Skeletal muscle tissue (tissue), 4 donors: ENCODE measurements around the gene PGR. TPM values are rescaled to one million over a fixed set of nuclear protein-coding genes. Genes with fewer than 3 reads are reported as not detected.

Experiments used
- H3K27ac ChIP-seq: one replicate; pipeline ENCODE4 v1.7.0; 2013; ENCODE audit warnings: mild to moderate bottlenecking, low read depth, low read length, inconsistent platforms
- H3K27me3 ChIP-seq, 3 donors: one replicate each; pipeline ENCODE4 v1.7.0; 2013; ENCODE audit warnings: low read length in 3 of 3; ENCODE audit not compliant: control insufficient read depth in 3 of 3, insufficient read depth in 3 of 3
- H3K36me3 ChIP-seq, 3 donors: one replicate each; pipeline ENCODE4 v1.7.0; 2013; ENCODE audit warnings: low read length in 3 of 3; ENCODE audit not compliant: control insufficient read depth in 3 of 3, insufficient read depth in 3 of 3
- H3K4me1 ChIP-seq, 3 donors: one replicate each; pipeline ENCODE4 v1.7.0; 2013; ENCODE audit warnings: low read length in 3 of 3, mild to moderate bottlenecking in 3 of 3; ENCODE audit not compliant: control insufficient read depth in 3 of 3, insufficient read depth in 3 of 3
- H3K4me3 ChIP-seq, 3 donors: one replicate each; pipeline ENCODE4 v1.7.0; 2013; ENCODE audit warnings: low read length in 3 of 3
- H3K9ac ChIP-seq, 3 donors: one replicate each; pipeline ENCODE4 v1.7.0; 2013; ENCODE audit warnings: low read length in 3 of 3, mild to moderate bottlenecking in 3 of 3, moderate library complexity in 2 of 3, low read depth in 1 of 3
- H3K9me3 ChIP-seq, 3 donors: one replicate each; pipeline ENCODE4 v1.7.0; 2013; ENCODE audit warnings: low read length in 3 of 3; ENCODE audit not compliant: control insufficient read depth in 3 of 3
- total RNA-seq: library from RNA; depleted of rRNA; stranded (reverse); fragments of >200 nt; gene quantifications from one replicate; pipeline ENCODE4 v1.2.3, GENCODE V29; 2014
- donor health status: Osteomylitis.

Gene PGR
- total RNA-seq, 1 donor from 2014 or later: not detected

GRCh38 chr11:101127197-101127698 lies 2.4 kb downstream of the PGR start:
- Histone ChIP-seq H3K27ac (no peak overlapping the region), H3K36me3 (no peaks in the 10 kb centered on the region), H3K9me3 (no peaks in the 10 kb centered on the region), H3K4me1 (peaks cover 5 to 7% (median 5%) of the 10 kb centered on the region in 3 donors), H3K9ac (peak overlapping the region; percentile 33 to 74 (median 58)), H3K27me3 (peaks cover 28 to 37% (median 30%) of the 10 kb centered on the region in 3 donors), H3K4me3 (peak overlapping the region; percentile 66 to 69 (median 66))

GRCh38 chr11:101126551-101127196 lies 2.9 kb downstream of the PGR start:
- no peak overlapping the region for H3K27ac ChIP-seq
- no peaks in the 10 kb centered on the region for H3K9me3 ChIP-seq
- H3K4me1 ChIP-seq: peaks cover 5 to 7% (median 5%) of the 10 kb centered on the region in 3 donors
- peaks cover 28 to 34% (median 30%) of the 10 kb centered on the region in 3 donors for H3K27me3 ChIP-seq
- no peaks in the 10 kb centered on the region for H3K36me3 ChIP-seq
- peak overlapping the region; percentile 33 to 74 (median 58) for H3K9ac ChIP-seq
- H3K4me3 ChIP-seq: peak overlapping the region; percentile 66 to 69 (median 66)

GRCh38 chr11:101115671-101116160 lies 13.9 kb downstream of the PGR start:
- Histone ChIP-seq H3K4me1 (no peaks in the 10 kb centered on the region), H3K4me3 (no peak overlapping the region), H3K36me3 (no peaks in the 10 kb centered on the region), H3K9me3 (no peaks in the 10 kb centered on the region), H3K27me3 (no peaks in the 10 kb centered on the region), H3K9ac (no peak overlapping the region), H3K27ac (no peak overlapping the region)

GRCh38 chr11:101113540-101113939 lies 16.1 kb downstream of the PGR start:
- H3K9me3 ChIP-seq: no peaks in the 10 kb centered on the region
- H3K27ac ChIP-seq: no peak overlapping the region
- no peaks in the 10 kb centered on the region for H3K36me3 ChIP-seq
- H3K4me3 ChIP-seq: no peak overlapping the region
- H3K4me1 ChIP-seq: no peaks in the 10 kb centered on the region
- no peak overlapping the region for H3K9ac ChIP-seq
- no peaks in the 10 kb centered on the region for H3K27me3 ChIP-seq

GRCh38 chr11:101104716-101105115 lies 24.9 kb downstream of the PGR start:
- H3K9ac ChIP-seq: no peak overlapping the region
- no peaks in the 10 kb centered on the region for H3K27me3 ChIP-seq
- H3K4me1 ChIP-seq: no peaks in the 10 kb centered on the region
- H3K36me3 ChIP-seq: no peaks in the 10 kb centered on the region
- H3K4me3 ChIP-seq: no peak overlapping the region
- no peaks in the 10 kb centered on the region for H3K9me3 ChIP-seq
- no peak overlapping the region for H3K27ac ChIP-seq

- H3K27me3 ChIP-seq: no peaks in the 10 kb centered on the region
- H3K27ac ChIP-seq: no peak overlapping the region
- H3K4me1 ChIP-seq: no peaks in the 10 kb centered on the region
- H3K9ac ChIP-seq: no peak overlapping the region
- no peaks in the 10 kb centered on the region for H3K36me3 ChIP-seq
- no peak overlapping the region for H3K4me3 ChIP-seq
- no peaks in the 10 kb centered on the region for H3K9me3 ChIP-seq
Measured at GRCh38 chr11:101103433-101103832, 26.2 kb downstream of the PGR start.

- Histone ChIP-seq H3K27me3 (no peaks in the 10 kb centered on the region), H3K4me1 (no peaks in the 10 kb centered on the region), H3K27ac (no peak overlapping the region), H3K36me3 (no peaks in the 10 kb centered on the region), H3K9me3 (no peaks in the 10 kb centered on the region), H3K4me3 (no peak overlapping the region), H3K9ac (no peak overlapping the region)
Measured at GRCh38 chr11:101100601-101101000, 29.0 kb downstream of the PGR start.

GRCh38 chr11:101096036-101096704 lies 33.4 kb downstream of the PGR start:
- no peak overlapping the region for H3K9ac ChIP-seq
- H3K36me3 ChIP-seq: no peaks in the 10 kb centered on the region
- H3K4me3 ChIP-seq: no peak overlapping the region
- no peak overlapping the region for H3K27ac ChIP-seq
- no peaks in the 10 kb centered on the region for H3K9me3 ChIP-seq
- H3K27me3 ChIP-seq: no peaks in the 10 kb centered on the region
- H3K4me1 ChIP-seq: no peaks in the 10 kb centered on the region

GRCh38 chr11:101091781-101092180 lies 37.8 kb downstream of the PGR start:
- Histone ChIP-seq H3K4me3 (no peak overlapping the region), H3K9ac (no peak overlapping the region), H3K9me3 (peaks cover 0 to 4% (median 0%) of the 10 kb centered on the region in 3 donors), H3K27ac (no peak overlapping the region), H3K36me3 (no peaks in the 10 kb centered on the region), H3K4me1 (no peaks in the 10 kb centered on the region), H3K27me3 (no peaks in the 10 kb centered on the region)

- H3K36me3 ChIP-seq: no peaks in the 10 kb centered on the region
- no peaks in the 10 kb centered on the region for H3K4me1 ChIP-seq
- no peak overlapping the region for H3K27ac ChIP-seq
- no peaks in the 10 kb centered on the region for H3K27me3 ChIP-seq
- no peak overlapping the region for H3K9ac ChIP-seq
- H3K4me3 ChIP-seq: no peak overlapping the region
- H3K9me3 ChIP-seq: peaks cover 0 to 4% (median 0%) of the 10 kb centered on the region in 3 donors
Measured at GRCh38 chr11:101090679-101091270, 38.8 kb downstream of the PGR start.
